Hepatocyte (in vitro differentiated cells): ENCODE data around the gene ACOXL.

Experiments used
- EZH2 ChIP-seq: fragments of 200-600 bp; sonication (generic); IDR thresholded peaks from 2 replicates; pipeline ENCODE4 v1.6.1; 2016; ENCODE audit warnings: antibody characterized with exemption, mild to moderate bottlenecking, borderline replicate concordance
- TF ChIP-seq, protein P1 (sequence below): fragments of 200-600 bp; sonication (generic); IDR thresholded peaks from 2 replicates; pipeline ENCODE4 v1.5.1; 2016; ENCODE audit warnings: antibody characterized with exemption, mild to moderate bottlenecking; ENCODE audit not compliant: poor library complexity

DNA sequence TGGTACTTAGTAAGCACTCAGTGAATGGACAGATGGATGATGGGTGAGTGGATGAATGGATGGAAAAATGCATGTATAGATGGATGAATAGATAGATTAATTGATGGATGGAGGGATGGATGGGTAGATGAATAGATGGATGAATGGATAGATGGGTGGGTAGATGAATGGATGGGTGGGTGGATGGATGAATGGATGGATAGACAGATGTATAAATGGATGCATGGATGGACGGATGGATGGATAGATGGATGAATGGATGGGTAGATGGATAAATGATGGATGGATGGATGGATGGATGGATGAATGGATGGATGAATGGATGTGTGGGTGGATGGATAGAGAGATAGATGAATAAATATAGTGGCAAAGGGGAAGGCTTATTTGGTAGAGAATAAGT, 83.6 kb downstream of the ACOXL start:
- TF ChIP-seq, protein P1, sequence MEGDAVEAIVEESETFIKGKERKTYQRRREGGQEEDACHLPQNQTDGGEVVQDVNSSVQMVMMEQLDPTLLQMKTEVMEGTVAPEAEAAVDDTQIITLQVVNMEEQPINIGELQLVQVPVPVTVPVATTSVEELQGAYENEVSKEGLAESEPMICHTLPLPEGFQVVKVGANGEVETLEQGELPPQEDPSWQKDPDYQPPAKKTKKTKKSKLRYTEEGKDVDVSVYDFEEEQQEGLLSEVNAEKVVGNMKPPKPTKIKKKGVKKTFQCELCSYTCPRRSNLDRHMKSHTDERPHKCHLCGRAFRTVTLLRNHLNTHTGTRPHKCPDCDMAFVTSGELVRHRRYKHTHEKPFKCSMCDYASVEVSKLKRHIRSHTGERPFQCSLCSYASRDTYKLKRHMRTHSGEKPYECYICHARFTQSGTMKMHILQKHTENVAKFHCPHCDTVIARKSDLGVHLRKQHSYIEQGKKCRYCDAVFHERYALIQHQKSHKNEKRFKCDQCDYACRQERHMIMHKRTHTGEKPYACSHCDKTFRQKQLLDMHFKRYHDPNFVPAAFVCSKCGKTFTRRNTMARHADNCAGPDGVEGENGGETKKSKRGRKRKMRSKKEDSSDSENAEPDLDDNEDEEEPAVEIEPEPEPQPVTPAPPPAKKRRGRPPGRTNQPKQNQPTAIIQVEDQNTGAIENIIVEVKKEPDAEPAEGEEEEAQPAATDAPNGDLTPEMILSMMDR, result no peak
- no peak for TF ChIP-seq EZH2
